DOHH2 (cell line): ENCODE measurements around the gene SFTPB.

Source experiments
- H3F3A ChIP-seq: fragments of 200-600 bp; sonication (generic), shearing (Covaris generic); 2 replicates; pipeline ENCODE4 v1.6.0; 2016; ENCODE audit warnings: antibody characterized with exemption, mild to moderate bottlenecking; ENCODE audit not compliant: control insufficient read depth, insufficient read depth
- H3K27ac ChIP-seq: fragments of 200-600 bp; sonication (generic); 2 replicates; pipeline ENCODE4 v1.5.1; 2014; ENCODE audit warnings: low read depth, mild to moderate bottlenecking, low read length, moderate library complexity
- H3K27me3 ChIP-seq: fragments of 200-600 bp; sonication (generic); 2 replicates; pipeline ENCODE4 v1.6.1; 2014; ENCODE audit warnings: mild to moderate bottlenecking, low read length, mixed read lengths; ENCODE audit not compliant: control insufficient read depth
- H3K36me3 ChIP-seq: fragments of 200-600 bp; sonication (generic); 2 replicates; pipeline ENCODE4 v1.6.1; 2014; ENCODE audit warnings: mild to moderate bottlenecking, low read length, moderate library complexity, mixed read lengths; ENCODE audit not compliant: control insufficient read depth
- H3K4me1 ChIP-seq: fragments of 200-600 bp; sonication (generic); 2 replicates; pipeline ENCODE4 v1.6.1; 2014; ENCODE audit warnings: mild to moderate bottlenecking, low read length, mixed read lengths; ENCODE audit not compliant: control insufficient read depth
- H3K4me2 ChIP-seq: fragments of 200-600 bp; sonication (generic); 2 replicates; pipeline ENCODE4 v1.6.0; 2014; ENCODE audit warnings: mild to moderate bottlenecking, low read length, moderate library complexity
- H3K4me3 ChIP-seq: fragments of 200-600 bp; sonication (generic); 2 replicates; pipeline ENCODE4 v1.5.1; 2014; ENCODE audit warnings: mild to moderate bottlenecking, low read length, mixed read lengths
- H3K79me2 ChIP-seq: fragments of 200-600 bp; sonication (generic); 2 replicates; pipeline ENCODE4 v1.6.1; 2014; ENCODE audit warnings: mild to moderate bottlenecking, low read length, mixed read lengths; ENCODE audit not compliant: control insufficient read depth
- H3K9me2 ChIP-seq: fragments of 200-600 bp; sonication (generic); replicated peaks from 2 replicates; pipeline ENCODE4 v1.6.1; 2014; ENCODE audit warnings: mild to moderate bottlenecking, low read length, mixed read lengths; ENCODE audit not compliant: control insufficient read depth
- H3K9me3 ChIP-seq: fragments of 200-600 bp; sonication (generic); 2 replicates; pipeline ENCODE4 v1.6.1; 2014; ENCODE audit warnings: antibody characterized with exemption, low read length, mixed read lengths; ENCODE audit not compliant: control insufficient read depth, insufficient read depth
- H4K20me1 ChIP-seq: fragments of 200-600 bp; sonication (generic); 2 replicates; pipeline ENCODE4 v1.6.0; 2014; ENCODE audit warnings: low read depth, mild to moderate bottlenecking, antibody characterized with exemption, low read length, moderate library complexity; ENCODE audit not compliant: control insufficient read depth, insufficient read depth
- CTCF ChIP-seq: fragments of 200-600 bp; sonication (generic); IDR thresholded peaks from one replicate; pipeline ENCODE4 v1.5.1; 2014; ENCODE audit warnings: antibody characterized with exemption, mild to moderate bottlenecking, low read depth, low read length; ENCODE audit not compliant: poor library complexity, severe bottlenecking
- EZH2phosphoT487 ChIP-seq: fragments of 200-600 bp; sonication (generic); IDR thresholded peaks from 2 replicates; pipeline ENCODE4 v1.6.1; 2017; ENCODE audit warnings: borderline replicate concordance, mild to moderate bottlenecking, antibody characterized with exemption, low read length, moderate library complexity, mixed read lengths

Gene SFTPB

GRCh38 chr2:85678794-85679672 is 11.0 kb upstream of the SFTPB start:
- no peaks in the 10 kb centered on the region for H3K36me3 ChIP-seq
- H3K4me2 ChIP-seq = no peak overlapping the region
- H3K27ac ChIP-seq = no peak overlapping the region
- peaks cover under 1% of the 10 kb centered on the region; the same call in 1 of the 2 replicates for H3K27me3 ChIP-seq
- H3K4me1 ChIP-seq = no peaks in the 10 kb centered on the region
- no peaks in the 10 kb centered on the region for H3K9me2 ChIP-seq
- H3K79me2 ChIP-seq = no peaks in the 10 kb centered on the region
- no peaks in the 10 kb centered on the region for H3K9me3 ChIP-seq
- TF ChIP-seq EZH2phosphoT487 (no peak), CTCF (peak; percentile 94)
- no peaks in the 10 kb centered on the region for H3F3A ChIP-seq
- H3K4me3 ChIP-seq = no peak overlapping the region
- no peaks in the 10 kb centered on the region for H4K20me1 ChIP-seq

- Histone ChIP-seq H3K36me3 (no peaks in the 10 kb centered on the region), H3K27me3 (no peaks in the 10 kb centered on the region; the same call in 1 of the 2 replicates), H3F3A (no peaks in the 10 kb centered on the region), H3K4me2 (no peak overlapping the region), H3K9me3 (no peaks in the 10 kb centered on the region), H3K79me2 (no peaks in the 10 kb centered on the region), H3K27ac (no peak overlapping the region), H4K20me1 (no peaks in the 10 kb centered on the region), H3K4me1 (no peaks in the 10 kb centered on the region), H3K4me3 (no peak overlapping the region), H3K9me2 (no peaks in the 10 kb centered on the region)
- no peak for TF ChIP-seq CTCF
- no peak for TF ChIP-seq EZH2phosphoT487
These were observed 10.4 kb upstream of the SFTPB start for GRCh38 chr2:85678377-85678776.

- Histone ChIP-seq H3K27me3 (peaks cover 2% of the 10 kb centered on the region; the same call in 1 of the 2 replicates), H3F3A (no peaks in the 10 kb centered on the region), H3K9me3 (no peaks in the 10 kb centered on the region), H3K4me1 (no peaks in the 10 kb centered on the region), H3K79me2 (no peaks in the 10 kb centered on the region), H3K27ac (no peak overlapping the region), H3K4me3 (no peak overlapping the region), H3K9me2 (no peaks in the 10 kb centered on the region), H3K36me3 (no peaks in the 10 kb centered on the region), H4K20me1 (no peaks in the 10 kb centered on the region), H3K4me2 (no peak overlapping the region)
- TF ChIP-seq CTCF (no peak), EZH2phosphoT487 (no peak)
These were observed 8.0 kb upstream of the SFTPB start for GRCh38 chr2:85675866-85676548.
